Chondrocyte (in vitro differentiated cells): ENCODE results near the gene TBX15. TPM values are rescaled to one million over a fixed set of nuclear protein-coding genes. Genes with fewer than 3 reads are reported as not detected.

Experiments
- DNase-seq: peaks from one replicate; pipeline ENCODE4 v3.0.0; 2021; ENCODE audit warnings: mixed read lengths, low spot score
- H3K27ac Mint-ChIP-seq: one replicate; pipeline ENCODE4 v1.8.0; 2021; ENCODE audit warnings: mild to moderate bottlenecking, moderate library complexity, mixed read lengths; ENCODE audit not compliant: unreplicated experiment
- H3K27me3 Mint-ChIP-seq: 2 replicates; pipeline ENCODE4 v1.8.0; 2021; ENCODE audit warnings: low read depth, mixed read lengths
- H3K36me3 Mint-ChIP-seq: 2 replicates; pipeline ENCODE4 v1.8.0; 2021; ENCODE audit warnings: low read depth, mixed read lengths
- H3K4me1 Mint-ChIP-seq: 2 replicates; pipeline ENCODE4 v1.8.0; 2021; ENCODE audit warnings: low read depth, mild to moderate bottlenecking, mixed read lengths
- H3K4me3 Mint-ChIP-seq: one replicate; pipeline ENCODE4 v1.8.0; 2021; ENCODE audit warnings: mild to moderate bottlenecking, moderate library complexity, mixed read lengths; ENCODE audit not compliant: unreplicated experiment
- H3K9me3 Mint-ChIP-seq: 2 replicates; pipeline ENCODE4 v1.8.0; 2021; ENCODE audit warnings: low read depth, mixed read lengths
- total RNA-seq: library from RNA; stranded (reverse); gene quantifications from 3 replicates; pipeline ENCODE4 v1.2.1, GENCODE V29; 2021
- TF ChIP-seq, protein P1 (sequence below): fragments of 200-600 bp; sonication (generic); IDR thresholded peaks from 2 replicates; pipeline ENCODE4 v1.5.0; 2021; ENCODE audit warnings: antibody characterized with exemption, mild to moderate bottlenecking, moderate library complexity

Gene TBX15
- total RNA-seq, 1 donor from 2014 or later: 41.0 TPM

DNA sequence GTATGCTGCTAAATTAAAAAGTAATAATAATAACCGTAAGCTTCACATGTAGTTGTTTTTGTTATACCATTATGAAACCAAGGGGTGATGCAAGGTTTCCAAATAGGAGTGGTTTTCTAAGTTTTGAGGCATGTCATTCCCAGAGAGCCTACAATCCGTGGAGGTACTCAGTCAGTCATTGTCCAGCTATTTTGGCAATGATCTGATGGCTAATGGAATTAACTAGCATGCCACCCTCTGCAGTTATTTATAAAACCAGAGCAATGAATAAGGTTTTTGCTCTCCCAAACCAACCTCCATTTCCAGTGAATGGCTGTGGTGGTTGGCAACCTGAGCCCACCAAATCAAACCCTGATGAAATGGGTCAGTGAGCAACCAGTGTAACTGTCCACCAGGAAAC, 106.4 kb downstream of the TBX15 start:
- TF ChIP-seq, protein P1, sequence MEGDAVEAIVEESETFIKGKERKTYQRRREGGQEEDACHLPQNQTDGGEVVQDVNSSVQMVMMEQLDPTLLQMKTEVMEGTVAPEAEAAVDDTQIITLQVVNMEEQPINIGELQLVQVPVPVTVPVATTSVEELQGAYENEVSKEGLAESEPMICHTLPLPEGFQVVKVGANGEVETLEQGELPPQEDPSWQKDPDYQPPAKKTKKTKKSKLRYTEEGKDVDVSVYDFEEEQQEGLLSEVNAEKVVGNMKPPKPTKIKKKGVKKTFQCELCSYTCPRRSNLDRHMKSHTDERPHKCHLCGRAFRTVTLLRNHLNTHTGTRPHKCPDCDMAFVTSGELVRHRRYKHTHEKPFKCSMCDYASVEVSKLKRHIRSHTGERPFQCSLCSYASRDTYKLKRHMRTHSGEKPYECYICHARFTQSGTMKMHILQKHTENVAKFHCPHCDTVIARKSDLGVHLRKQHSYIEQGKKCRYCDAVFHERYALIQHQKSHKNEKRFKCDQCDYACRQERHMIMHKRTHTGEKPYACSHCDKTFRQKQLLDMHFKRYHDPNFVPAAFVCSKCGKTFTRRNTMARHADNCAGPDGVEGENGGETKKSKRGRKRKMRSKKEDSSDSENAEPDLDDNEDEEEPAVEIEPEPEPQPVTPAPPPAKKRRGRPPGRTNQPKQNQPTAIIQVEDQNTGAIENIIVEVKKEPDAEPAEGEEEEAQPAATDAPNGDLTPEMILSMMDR: no peak
- Mint-ChIP-seq H3K27ac (no peak overlapping the region), H3K9me3 (no peaks in the 10 kb centered on the region), H3K4me3 (no peak overlapping the region), H3K27me3 (no peaks in the 10 kb centered on the region), H3K4me1 (no peaks in the 10 kb centered on the region), H3K36me3 (peaks cover 22% of the 10 kb centered on the region)
- DNase-seq: no peak

DNA sequence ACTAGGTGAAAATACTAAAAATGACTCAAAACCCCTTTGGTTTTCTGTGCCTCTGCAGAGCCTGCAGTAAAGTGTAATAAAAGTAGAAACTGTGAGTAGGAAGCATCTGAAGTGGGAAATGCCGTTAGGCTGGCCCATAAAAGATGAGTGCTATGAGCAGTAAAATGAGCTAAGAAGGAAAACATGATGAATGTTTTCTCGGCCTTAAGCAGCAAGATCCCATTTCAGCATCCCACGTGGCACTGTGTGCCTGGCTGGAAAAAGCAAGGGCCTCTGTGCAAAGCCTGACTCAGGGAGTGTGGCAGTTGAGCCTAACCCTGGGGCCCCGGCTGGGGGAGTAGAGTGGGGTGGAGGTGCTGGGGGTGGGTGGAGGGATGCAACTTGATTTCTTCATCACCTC, 109.5 kb downstream of the TBX15 start:
- DNase-seq: no peak
- Mint-ChIP-seq H3K9me3 (no peaks in the 10 kb centered on the region), H3K4me3 (no peak overlapping the region), H3K27ac (no peak overlapping the region), H3K4me1 (no peaks in the 10 kb centered on the region), H3K36me3 (peaks cover 5% of the 10 kb centered on the region), H3K27me3 (no peaks in the 10 kb centered on the region)
- TF ChIP-seq, protein P1: no peak

DNA sequence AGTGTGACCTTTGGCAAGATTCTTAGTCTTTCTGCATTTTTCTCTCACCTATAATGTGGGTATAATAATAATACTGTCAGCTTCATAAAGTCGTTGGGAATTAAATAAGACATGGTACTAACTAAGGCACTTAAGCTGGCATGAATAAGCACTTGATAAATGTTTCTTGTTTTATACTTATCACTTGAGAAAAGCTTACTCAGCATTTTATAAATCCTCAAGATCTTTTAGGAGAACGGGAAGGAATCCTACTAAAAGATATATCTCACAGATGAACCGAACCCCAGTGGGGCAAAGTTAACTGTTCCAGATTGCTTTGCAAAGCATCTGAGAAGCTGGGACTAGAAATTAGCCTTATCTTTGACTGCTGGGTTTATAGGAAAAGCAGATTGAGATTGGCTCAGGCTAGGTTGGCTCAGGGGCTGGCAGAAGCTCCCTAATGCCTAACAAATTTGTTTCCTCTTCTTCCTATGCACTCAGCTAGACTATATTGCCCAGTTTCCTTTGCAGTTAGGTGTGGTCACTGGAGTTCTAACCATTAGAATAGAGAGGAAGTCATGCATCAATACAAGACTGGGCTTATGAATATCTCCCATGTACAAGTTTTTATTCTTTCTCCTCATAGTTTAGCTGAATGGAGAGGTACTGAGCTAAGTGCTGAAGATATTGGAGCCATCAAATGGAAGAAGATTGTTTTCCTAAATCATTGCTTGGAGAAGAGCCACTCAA, 110.3 kb downstream of the TBX15 start:
- no peak for DNase-seq
- Mint-ChIP-seq H3K9me3 (no peaks in the 10 kb centered on the region), H3K4me1 (no peaks in the 10 kb centered on the region), H3K27ac (no peak overlapping the region), H3K36me3 (peaks cover 3% of the 10 kb centered on the region), H3K27me3 (no peaks in the 10 kb centered on the region), H3K4me3 (no peak overlapping the region)
- TF ChIP-seq, protein P1: no peak

DNA sequence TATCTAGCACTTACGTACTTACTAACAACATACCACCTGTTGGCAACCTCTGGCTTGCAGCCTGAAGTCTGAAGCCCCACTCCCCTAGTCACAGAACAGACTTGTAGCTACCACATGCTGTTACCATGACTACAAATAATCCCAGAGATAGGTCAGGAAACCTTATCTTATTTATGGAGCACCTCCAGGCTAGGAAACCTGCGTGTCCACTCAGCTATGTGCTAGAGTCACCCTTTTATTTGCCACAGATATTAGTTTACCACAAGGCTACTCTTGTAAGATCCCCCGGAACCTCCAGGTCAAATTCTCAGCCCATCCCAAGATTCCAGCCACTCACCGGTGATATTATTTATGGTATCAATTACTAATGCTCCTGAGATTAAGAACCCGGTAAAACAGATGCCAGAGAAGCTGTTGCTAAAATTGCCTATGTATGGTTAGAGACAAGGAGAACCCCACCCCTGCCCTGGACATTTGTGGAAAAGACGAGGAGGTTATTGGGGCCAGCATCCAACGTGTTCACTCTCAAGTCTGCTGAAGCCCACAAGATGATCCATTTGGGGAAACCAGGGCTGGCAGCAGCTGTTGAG, 116.5 kb downstream of the TBX15 start:
- Mint-ChIP-seq H3K27me3 (no peaks in the 10 kb centered on the region), H3K4me3 (no peak overlapping the region), H3K4me1 (no peaks in the 10 kb centered on the region), H3K27ac (no peak overlapping the region), H3K9me3 (no peaks in the 10 kb centered on the region), H3K36me3 (no peaks in the 10 kb centered on the region)
- TF ChIP-seq, protein P1: no peak
- no peak for DNase-seq

DNA sequence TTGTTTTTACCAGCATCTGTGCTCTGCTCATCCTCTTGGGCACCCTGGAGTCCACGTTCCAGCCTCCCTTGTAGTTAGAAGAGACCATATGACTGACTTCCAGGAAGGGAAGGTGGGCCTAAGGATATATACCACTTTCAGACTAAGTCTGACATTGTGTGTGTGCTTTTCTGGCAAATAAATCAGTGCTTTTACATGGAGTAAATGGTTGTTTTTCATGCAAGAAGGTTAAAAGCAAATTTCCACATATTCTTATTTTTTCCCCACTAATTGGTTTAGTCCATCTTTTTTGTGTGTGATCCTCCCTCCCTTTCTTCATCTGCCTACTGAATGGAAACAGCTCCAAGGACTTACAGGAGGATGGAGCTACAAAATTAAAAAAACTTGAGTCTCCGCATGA, 119.8 kb downstream of the TBX15 start:
- Mint-ChIP-seq H3K9me3 (no peaks in the 10 kb centered on the region), H3K4me1 (no peaks in the 10 kb centered on the region), H3K4me3 (no peak overlapping the region), H3K36me3 (no peaks in the 10 kb centered on the region), H3K27ac (no peak overlapping the region), H3K27me3 (no peaks in the 10 kb centered on the region)
- TF ChIP-seq, protein P1: no peak
- no peak for DNase-seq
